KOPT-K1 (cell line): ENCODE data around the gene MXRA8.
"Not testable (repeated sequence)": the region's sequence is repeated elsewhere in the genome, so short reads cannot be mapped to it uniquely, and the experiment has no call there.

Source experiments
- H3K27ac ChIP-seq: fragments of 200-600 bp; sonication (generic); 2 replicates; pipeline ENCODE4 v1.5.1; 2016; ENCODE audit warnings: antibody characterized with exemption, mild to moderate bottlenecking, low read depth, low read length; ENCODE audit not compliant: poor library complexity, severe bottlenecking
- H3K36me3 ChIP-seq: fragments of 200-600 bp; sonication (generic); 2 replicates; pipeline ENCODE4 v1.5.1; 2017; ENCODE audit warnings: antibody characterized with exemption, mild to moderate bottlenecking, low read length, moderate library complexity; ENCODE audit not compliant: insufficient read depth
- H3K9me3 ChIP-seq: fragments of 200-600 bp; sonication (generic); 2 replicates; pipeline ENCODE4 v1.5.1; 2017; ENCODE audit warnings: antibody characterized with exemption, low read length, mild to moderate bottlenecking; ENCODE audit not compliant: insufficient read depth, poor library complexity, severe bottlenecking

MXRA8 gene

GRCh38 chr1:1320666-1321448 is 37.5 kb downstream of the MXRA8 start:
- H3K36me3 ChIP-seq, result peaks cover 58% of the 10 kb centered on the region

GRCh38 chr1:1319646-1319941 is 38.8 kb downstream of the MXRA8 start:
- Histone ChIP-seq H3K27ac (no peak overlapping the region), H3K9me3 (no peaks in the 10 kb centered on the region), H3K36me3 (peaks cover 68% of the 10 kb centered on the region)

More at GRCh38 chr1:1320666-1321448, 37.5 kb downstream of the MXRA8 start:
- Histone ChIP-seq H3K27ac (no peak overlapping the region), H3K9me3 (no peaks in the 10 kb centered on the region)

DNA sequence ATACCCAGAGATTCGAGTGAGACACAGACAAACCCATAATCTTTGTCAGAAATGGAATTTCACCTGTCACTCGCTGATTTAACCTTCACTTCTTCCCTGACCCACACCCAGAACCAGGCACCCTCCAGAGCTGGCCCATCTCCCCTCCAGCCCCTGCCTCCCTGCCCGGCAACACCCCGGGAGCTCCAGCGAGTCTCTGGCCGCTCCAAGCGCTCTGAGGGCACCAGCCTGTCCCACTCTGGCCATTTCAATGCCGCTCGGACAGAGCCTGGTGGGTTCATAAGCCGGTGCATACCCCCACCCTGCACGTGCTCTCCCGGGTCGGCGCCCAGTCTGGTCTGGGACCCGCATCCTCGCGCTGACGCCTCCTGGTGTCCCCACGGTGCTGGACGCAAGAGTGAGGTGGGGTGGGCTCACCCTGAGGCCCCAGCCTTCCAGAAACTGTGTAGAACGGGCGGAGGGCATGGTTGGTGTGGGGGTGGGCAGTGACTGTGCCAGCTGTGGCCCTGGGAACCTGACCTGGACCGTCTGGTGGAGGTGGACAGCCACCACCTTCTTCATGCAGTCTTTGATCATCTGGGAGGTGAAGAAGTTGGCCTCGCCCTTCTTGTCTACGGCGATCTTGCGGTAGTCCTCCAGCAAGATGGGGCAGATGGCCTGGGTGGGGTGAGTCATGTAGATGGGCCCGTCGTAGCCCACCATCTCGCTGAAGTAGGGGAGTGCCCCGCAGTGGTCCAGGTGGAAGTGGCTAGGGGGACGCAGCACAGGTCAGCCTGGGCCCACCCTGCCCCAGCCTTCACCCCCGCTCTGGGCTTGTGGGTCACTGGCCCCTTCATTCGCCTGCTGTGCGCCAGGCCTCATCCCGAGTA is 39.3 kb downstream of the MXRA8 start:
- H3K36me3 ChIP-seq, result peaks cover 73% of the 10 kb centered on the region

DNA sequence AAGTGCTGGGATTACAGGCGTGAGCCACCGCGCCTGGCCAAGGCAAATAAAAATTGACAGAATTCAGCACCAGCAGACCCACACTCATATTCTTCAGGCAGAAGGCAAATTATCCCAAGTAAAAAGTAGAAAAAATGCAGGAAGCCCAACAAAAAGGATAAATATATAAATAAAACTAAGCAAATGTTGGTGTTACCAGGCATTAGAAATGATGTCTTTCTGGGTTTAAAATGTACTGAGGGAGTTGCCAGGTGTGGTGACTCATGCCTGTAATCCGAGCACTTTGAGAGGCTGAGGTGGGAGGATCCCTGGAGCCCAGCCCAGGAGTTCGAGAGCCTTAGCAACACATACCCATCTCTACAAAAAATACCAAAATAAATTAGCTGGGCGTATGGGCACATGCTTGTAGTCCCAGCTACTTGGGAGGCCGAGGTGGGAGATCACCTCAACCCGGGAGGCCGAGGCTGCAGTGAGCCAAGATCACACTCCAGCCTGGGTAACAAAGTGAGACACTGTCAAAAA is 40.2 kb downstream of the MXRA8 start:
- H3K27ac ChIP-seq, result no peak overlapping the region
- H3K36me3 ChIP-seq, result peaks cover 82% of the 10 kb centered on the region
- H3K9me3 ChIP-seq, result no peaks in the 10 kb centered on the region

More for the DNA sequence above, 39.3 kb downstream of the MXRA8 start:
- Histone ChIP-seq H3K27ac (no peak overlapping the region), H3K9me3 (no peaks in the 10 kb centered on the region)

DNA sequence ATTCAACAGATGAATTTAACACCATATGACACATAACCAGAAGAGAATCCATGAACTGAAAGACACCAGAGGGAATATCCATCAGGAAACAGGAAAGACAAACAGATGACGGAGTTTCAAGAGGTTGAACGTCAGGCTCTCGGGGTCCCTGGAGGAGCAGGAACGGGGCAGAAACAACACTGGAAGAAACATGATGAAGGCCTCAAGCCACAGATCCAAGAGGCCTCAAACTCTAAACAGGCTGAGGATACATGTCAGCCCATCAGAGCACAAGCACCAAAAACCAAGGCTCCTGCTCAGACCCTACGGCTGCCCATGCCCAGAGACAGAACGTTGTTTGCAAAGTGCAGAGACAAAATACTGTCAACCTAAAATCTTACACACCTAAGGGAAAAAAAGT is 40.9 kb downstream of the MXRA8 start:
- no peaks in the 10 kb centered on the region for H3K9me3 ChIP-seq
- peaks cover 89% of the 10 kb centered on the region for H3K36me3 ChIP-seq
- no peak overlapping the region for H3K27ac ChIP-seq

GRCh38 chr1:1316199-1316598 is 42.2 kb downstream of the MXRA8 start:
- H3K36me3 ChIP-seq, result peaks cover 92% of the 10 kb centered on the region
- not testable (repeated sequence) for H3K9me3 ChIP-seq, H3K27ac ChIP-seq

GRCh38 chr1:1315435-1315954 is 42.9 kb downstream of the MXRA8 start:
- H3K27ac ChIP-seq, result no peak overlapping the region
- peaks cover 92% of the 10 kb centered on the region for H3K36me3 ChIP-seq
- no peaks in the 10 kb centered on the region for H3K9me3 ChIP-seq

GRCh38 chr1:1314678-1315335 is 43.5 kb downstream of the MXRA8 start:
- H3K9me3 ChIP-seq, result no peaks in the 10 kb centered on the region
- peaks cover 92% of the 10 kb centered on the region for H3K36me3 ChIP-seq
- no peak overlapping the region for H3K27ac ChIP-seq

DNA sequence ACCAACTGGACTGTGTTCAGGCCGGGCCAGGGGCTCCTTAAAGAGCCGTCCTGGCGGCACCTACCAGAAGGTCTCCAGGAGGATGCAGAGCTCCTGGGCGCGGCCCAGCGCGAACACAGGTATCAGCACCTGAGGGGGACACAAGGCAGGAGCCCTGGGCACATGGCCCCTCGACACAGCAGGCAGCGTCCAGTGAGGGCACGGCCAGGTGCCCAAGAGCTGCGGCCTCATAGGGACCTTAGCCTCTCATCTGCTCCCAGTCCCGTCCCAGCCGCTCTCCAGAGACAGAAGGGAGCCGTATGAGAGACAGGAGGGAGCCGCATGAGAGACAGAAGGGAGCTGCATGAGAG is 44.1 kb downstream of the MXRA8 start:
- H3K9me3 ChIP-seq, result no peaks in the 10 kb centered on the region
- no peak overlapping the region for H3K27ac ChIP-seq
- H3K36me3 ChIP-seq, result peaks cover 90% of the 10 kb centered on the region

DNA sequence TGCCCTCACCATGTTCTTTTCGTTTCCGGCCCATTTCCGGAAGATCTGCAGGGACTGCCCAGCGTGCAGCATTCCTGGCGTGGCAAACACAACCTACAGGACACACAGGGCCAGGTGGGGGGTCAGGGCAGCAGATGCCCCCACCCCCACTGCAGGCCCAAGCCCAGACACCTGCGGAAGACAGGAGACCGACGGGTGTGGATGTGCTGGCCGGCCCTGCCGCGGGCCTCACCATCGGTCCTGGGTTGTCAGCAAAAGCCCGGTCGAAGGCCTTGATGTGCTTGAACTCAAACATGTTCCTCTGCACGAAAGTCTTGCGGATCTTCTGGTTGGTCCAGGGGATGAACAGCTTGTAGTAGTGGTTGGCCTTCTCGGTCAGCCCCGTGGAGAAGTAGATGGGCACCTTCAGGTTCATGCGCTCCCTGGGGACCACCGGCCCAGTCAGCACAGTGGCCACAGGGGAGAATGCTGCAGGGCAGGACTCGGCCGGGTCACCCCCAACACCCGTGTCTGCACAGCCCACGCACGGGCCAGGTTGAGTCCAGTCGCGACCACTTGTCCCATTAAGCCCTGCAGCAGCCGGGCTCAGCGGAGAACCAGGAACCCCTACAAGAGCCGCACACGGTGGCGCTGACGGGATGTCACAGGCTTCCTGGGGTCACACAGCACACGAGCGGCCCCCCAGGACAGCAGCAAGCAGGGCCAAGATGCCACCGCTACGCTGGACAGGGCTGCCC is 44.7 kb downstream of the MXRA8 start:
- Histone ChIP-seq H3K36me3 (peaks cover 85% of the 10 kb centered on the region), H3K27ac (no peak overlapping the region), H3K9me3 (no peaks in the 10 kb centered on the region)

GRCh38 chr1:1312450-1313314 is 45.7 kb downstream of the MXRA8 start:
- Histone ChIP-seq H3K36me3 (peaks cover 75% of the 10 kb centered on the region), H3K27ac (no peak overlapping the region), H3K9me3 (no peaks in the 10 kb centered on the region)

DNA sequence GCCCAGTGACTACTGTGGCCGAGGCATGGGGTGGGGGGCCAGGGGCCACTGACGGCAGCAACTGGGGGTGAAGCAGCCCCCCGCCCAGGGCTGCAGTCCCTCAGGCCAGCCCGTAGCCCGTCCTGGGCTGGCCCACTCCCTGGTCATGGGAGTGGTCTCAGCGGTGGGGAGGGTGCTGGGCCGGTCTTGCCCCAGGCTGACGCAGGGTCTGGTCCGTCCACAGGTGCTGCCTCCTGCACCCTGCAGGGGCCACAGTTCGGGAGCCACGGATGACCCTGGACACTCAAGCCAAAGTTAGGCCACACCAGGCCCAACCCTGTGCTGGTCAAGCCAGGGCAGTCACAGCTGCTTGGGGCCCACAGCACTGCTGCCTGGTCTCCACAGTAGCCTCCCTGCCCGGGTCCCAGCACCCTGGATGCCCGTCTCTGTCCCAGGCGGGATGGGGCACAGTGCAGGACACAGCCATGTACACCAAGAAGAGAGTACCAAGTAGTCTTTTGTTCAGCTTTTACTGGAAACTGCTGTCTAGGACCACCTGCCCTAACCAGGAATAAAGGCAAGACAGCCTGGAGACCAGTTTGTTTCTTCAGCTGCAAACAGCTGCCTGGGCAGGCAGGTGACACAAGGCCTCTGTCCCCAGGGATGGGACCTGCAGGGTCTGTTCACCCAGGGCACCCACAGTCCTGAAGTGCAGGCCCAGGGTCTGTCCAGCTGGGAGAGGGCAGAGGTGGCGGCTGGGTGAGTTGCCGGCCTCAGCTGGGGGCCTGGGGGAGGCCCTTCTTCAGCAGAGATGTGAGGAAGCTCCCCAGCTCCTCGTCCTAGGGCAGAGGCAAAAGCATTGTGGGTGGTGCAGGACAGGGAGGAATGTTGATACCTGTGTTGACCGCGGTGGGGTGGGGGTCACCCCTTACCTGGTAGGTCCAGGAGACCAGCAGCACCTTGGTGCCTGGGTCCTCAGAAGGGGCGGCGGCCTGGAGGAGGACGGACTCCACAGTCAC is 46.9 kb downstream of the MXRA8 start:
- no peak overlapping the region for H3K27ac ChIP-seq
- H3K9me3 ChIP-seq, result no peaks in the 10 kb centered on the region
- peaks cover 65% of the 10 kb centered on the region for H3K36me3 ChIP-seq
